PC-3 (cell line): Measurements from ENCODE around the gene AGAP1. TPM values are rescaled to one million over a fixed set of nuclear protein-coding genes. Genes with fewer than 3 reads are reported as not detected.

Experiments used
- ATAC-seq: fragments of 200-7000 bp; cut with Tn5 transposase; 2 replicates; pipeline ENCODE4 v1.9.1; 2020; ENCODE audit warnings: mild to moderate bottlenecking, moderate library complexity
- BruUV-seq: library from RNA; stranded (reverse); fragments of 400-500 nt; replicated peaks from 2 replicates; lab custom pipeline; 2021; lab: Mats Ljungman, UMichigan
- CTCF ChIA-PET: fragments of 300-600 bp; sonication (Branson Sonifier 250); formaldehyde crosslinking; loops from one replicate; lab custom pipeline; 2022; ENCODE audit warnings: antibody characterized with exemption; lab: Charles Lee
- POLR2A ChIA-PET: fragments of 300-600 bp; sonication (Branson Sonifier 250); formaldehyde crosslinking; loops from one replicate; lab custom pipeline; 2022; ENCODE audit warnings: antibody characterized with exemption; ENCODE audit not compliant: unreplicated experiment; lab: Charles Lee
- DNase-seq: peaks from one replicate; pipeline ENCODE4 v3.0.0-alpha.2; 2015
- H2AFZ ChIP-seq: fragments of 300-600 bp; sonication (generic); 2 replicates; pipeline ENCODE4 v1.6.0; 2016; ENCODE audit warnings: antibody characterized with exemption, low read length
- H3F3A ChIP-seq: fragments of 300-600 bp; sonication (generic); one replicate; pipeline ENCODE4 v1.6.0; 2017; ENCODE audit warnings: antibody characterized with exemption, low read length, control low read depth, mild to moderate bottlenecking; ENCODE audit not compliant: unreplicated experiment
- H3K27ac ChIP-seq: fragments of 300-600 bp; sonication (generic); 2 replicates; pipeline ENCODE4 v1.5.1; 2016; ENCODE audit warnings: mild to moderate bottlenecking, low read length
- H3K27me3 ChIP-seq: fragments of 300-600 bp; sonication (generic); 2 replicates; pipeline ENCODE4 v1.6.1; 2016; ENCODE audit warnings: low read length, mixed read lengths
- H3K36me3 ChIP-seq: fragments of 300-600 bp; sonication (generic); 2 replicates; pipeline ENCODE4 v1.6.1; 2016; ENCODE audit warnings: low read depth, mixed run types, low read length, mixed read lengths
- H3K4me1 ChIP-seq: fragments of 300-600 bp; sonication (generic); 2 replicates; pipeline ENCODE4 v1.5.1; 2016; ENCODE audit warnings: low read length; ENCODE audit not compliant: insufficient read depth
- H3K4me2 ChIP-seq: fragments of 300-600 bp; sonication (generic); 2 replicates; pipeline ENCODE4 v1.6.0; 2016; ENCODE audit warnings: low read length
- H3K4me3 ChIP-seq: fragments of 300-600 bp; sonication (generic); 2 replicates; pipeline ENCODE4 v1.5.1; 2016; ENCODE audit warnings: mild to moderate bottlenecking, low read length, mixed read lengths
- H3K79me2 ChIP-seq: fragments of 300-600 bp; sonication (generic); 2 replicates; pipeline ENCODE4 v1.6.1; 2017; ENCODE audit warnings: low read length, mixed read lengths
- H3K9ac ChIP-seq: fragments of 300-600 bp; sonication (generic); 2 replicates; pipeline ENCODE4 v1.6.0; 2016; ENCODE audit warnings: mild to moderate bottlenecking, low read length
- H3K9me2 ChIP-seq: fragments of 300-600 bp; sonication (generic); replicated peaks from 2 replicates; pipeline ENCODE4 v1.6.1; 2016; ENCODE audit warnings: mixed run types, low read length, mixed read lengths
- H3K9me3 ChIP-seq: fragments of 300-600 bp; sonication (generic); 2 replicates; pipeline ENCODE4 v1.6.1; 2016; ENCODE audit warnings: low read length, mixed read lengths
- H4K20me1 ChIP-seq: fragments of 300-600 bp; sonication (generic); 2 replicates; pipeline ENCODE4 v1.6.1; 2016; ENCODE audit warnings: low read length, mixed read lengths
- EZH2 ChIP-seq: fragments of 300-600 bp; sonication (generic); IDR thresholded peaks from one replicate; pipeline ENCODE4 v1.6.1; 2017; ENCODE audit warnings: antibody characterized with exemption, mild to moderate bottlenecking, low read length; ENCODE audit not compliant: unreplicated experiment
- EZH2phosphoT487 ChIP-seq: fragments of 300-600 bp; sonication (generic); IDR thresholded peaks from 2 replicates; pipeline ENCODE4 v1.6.1; 2018; ENCODE audit warnings: mild to moderate bottlenecking, antibody characterized with exemption, low read length, borderline replicate concordance
- intact Hi-C: fragments of 100-400 bp; cut with micrococcal nuclease; formaldehyde crosslinking; loops from 2 replicates; pipeline ENCODE4 v1.9.0; 2023
- total RNA-seq: library from RNA; depleted of rRNA; stranded (reverse); fragments of >200 nt; gene quantifications from 2 replicates; pipeline ENCODE4 v1.2.3, GENCODE V29; 2014
- TF ChIP-seq, protein P1 (sequence below): fragments of 300-600 bp; sonication (generic); conservative IDR thresholded peaks from 2 replicates; pipeline ENCODE4 v1.5.1; 2017; ENCODE audit warnings: antibody characterized with exemption, low read depth, mild to moderate bottlenecking, low read length

Gene AGAP1
- total RNA-seq, 1 experiment from 2014 or later, result 31.0 TPM

DNA sequence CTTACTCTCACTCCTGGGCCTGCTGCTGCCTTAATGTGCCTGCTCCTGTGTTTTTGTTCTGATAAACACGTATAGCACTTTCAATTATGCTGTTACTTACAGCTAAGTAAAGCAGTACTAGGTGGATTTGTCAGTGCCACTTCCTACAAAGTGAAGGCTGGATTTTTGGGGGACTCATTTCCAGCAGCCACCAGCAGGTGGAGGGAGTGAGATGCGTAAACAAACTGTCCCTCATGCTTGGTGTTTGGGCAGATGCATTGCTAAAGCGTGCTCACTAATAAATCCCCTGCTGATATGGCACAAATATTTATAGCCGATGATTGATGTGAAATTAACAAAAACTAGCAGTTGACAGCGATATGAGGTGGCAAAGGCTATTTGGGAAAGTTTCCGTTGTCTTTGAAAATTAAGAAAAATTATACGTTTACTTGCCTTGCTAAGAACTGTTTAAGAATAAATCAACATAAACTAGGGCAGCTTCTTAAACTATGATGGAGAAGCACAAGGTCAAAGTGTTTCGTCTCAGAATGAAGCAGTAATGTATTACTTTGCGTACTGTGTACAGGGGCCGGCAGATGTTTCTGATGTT lies 101.7 kb downstream of the AGAP1 start:
- peak; percentile 66 for ATAC-seq
- no TSS peak for BruUV-seq
- no peaks in the 10 kb centered on the region for H3K36me3 ChIP-seq
- H3F3A ChIP-seq, result no peaks in the 10 kb centered on the region
- no peaks in the 10 kb centered on the region for H3K27me3 ChIP-seq
- H3K4me2 ChIP-seq, result no peak overlapping the region
- no peak overlapping the region for H3K4me3 ChIP-seq
- TF ChIP-seq EZH2phosphoT487 (no peak), EZH2 (no peak)
- TF ChIP-seq, protein P1, sequence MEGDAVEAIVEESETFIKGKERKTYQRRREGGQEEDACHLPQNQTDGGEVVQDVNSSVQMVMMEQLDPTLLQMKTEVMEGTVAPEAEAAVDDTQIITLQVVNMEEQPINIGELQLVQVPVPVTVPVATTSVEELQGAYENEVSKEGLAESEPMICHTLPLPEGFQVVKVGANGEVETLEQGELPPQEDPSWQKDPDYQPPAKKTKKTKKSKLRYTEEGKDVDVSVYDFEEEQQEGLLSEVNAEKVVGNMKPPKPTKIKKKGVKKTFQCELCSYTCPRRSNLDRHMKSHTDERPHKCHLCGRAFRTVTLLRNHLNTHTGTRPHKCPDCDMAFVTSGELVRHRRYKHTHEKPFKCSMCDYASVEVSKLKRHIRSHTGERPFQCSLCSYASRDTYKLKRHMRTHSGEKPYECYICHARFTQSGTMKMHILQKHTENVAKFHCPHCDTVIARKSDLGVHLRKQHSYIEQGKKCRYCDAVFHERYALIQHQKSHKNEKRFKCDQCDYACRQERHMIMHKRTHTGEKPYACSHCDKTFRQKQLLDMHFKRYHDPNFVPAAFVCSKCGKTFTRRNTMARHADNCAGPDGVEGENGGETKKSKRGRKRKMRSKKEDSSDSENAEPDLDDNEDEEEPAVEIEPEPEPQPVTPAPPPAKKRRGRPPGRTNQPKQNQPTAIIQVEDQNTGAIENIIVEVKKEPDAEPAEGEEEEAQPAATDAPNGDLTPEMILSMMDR, result peak; percentile 84
- H4K20me1 ChIP-seq, result no peaks in the 10 kb centered on the region; the same call in 1 of the 2 replicates
- no peaks in the 10 kb centered on the region for H3K9me3 ChIP-seq
- no peak overlapping the region for H3K27ac ChIP-seq
- DNase-seq, result peak; percentile 80
- POLR2A ChIA-PET, result no interaction called here
- H2AFZ ChIP-seq, result no peak overlapping the region
- CTCF ChIA-PET, result interaction anchor here (0.6 to 2.4 kb wide), 5 partner anchors 145 to 497 kb away, joined by 3 to 25 read pairs (median 3); no protein-coding TSS in a partner anchor
- H3K79me2 ChIP-seq, result peaks cover 75% of the 10 kb centered on the region
- H3K4me1 ChIP-seq, result no peaks in the 10 kb centered on the region
- intact Hi-C loops, result loop anchor here (1.0 to 2.0 kb wide), 4 partner anchors 71 to 151 kb away; partner anchors contain the start of gene AGAP1
- no peaks in the 10 kb centered on the region for H3K9me2 ChIP-seq
- H3K9ac ChIP-seq, result no peak overlapping the region

DNA sequence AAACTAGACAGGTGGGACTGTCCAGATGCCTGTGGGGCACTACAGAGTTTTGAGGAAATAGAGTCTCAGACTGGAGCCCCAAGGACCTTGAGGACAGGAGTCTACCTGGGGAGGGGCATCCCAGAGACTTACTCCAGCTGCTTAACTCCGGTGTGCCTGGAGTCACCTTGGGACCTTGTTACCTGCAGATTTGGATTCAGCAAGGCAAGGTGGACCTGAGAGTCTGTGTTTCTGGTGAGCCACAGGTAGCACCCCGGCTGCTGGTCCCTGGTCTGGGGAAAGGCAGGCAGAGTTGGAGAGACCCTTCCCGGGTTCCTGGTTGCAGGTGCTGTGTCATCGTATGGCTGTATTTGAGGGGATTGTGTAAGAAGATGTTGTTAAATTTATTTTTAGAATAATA lies 102.4 kb downstream of the AGAP1 start:
- intact Hi-C loops, result no loop called here
- Histone ChIP-seq H3K79me2 (peaks cover 83% of the 10 kb centered on the region), H2AFZ (no peak overlapping the region), H3K4me1 (no peaks in the 10 kb centered on the region), H3K9ac (no peak overlapping the region), H4K20me1 (no peaks in the 10 kb centered on the region; the same call in 1 of the 2 replicates), H3K4me2 (no peak overlapping the region), H3F3A (no peaks in the 10 kb centered on the region), H3K36me3 (no peaks in the 10 kb centered on the region), H3K27ac (no peak overlapping the region), H3K4me3 (no peak overlapping the region), H3K9me3 (no peaks in the 10 kb centered on the region), H3K27me3 (no peaks in the 10 kb centered on the region), H3K9me2 (no peaks in the 10 kb centered on the region)
- POLR2A ChIA-PET, result no interaction called here
- ATAC-seq (no peak), DNase-seq (no peak)
- no TSS peak for BruUV-seq
- CTCF ChIA-PET, result interaction anchor here (2.4 kb wide), 1 partner anchor 150 kb away, joined by 25 read pairs; no protein-coding TSS in a partner anchor
- TF ChIP-seq EZH2 (no peak), EZH2phosphoT487 (no peak)
- TF ChIP-seq, protein P1, result no peak

DNA sequence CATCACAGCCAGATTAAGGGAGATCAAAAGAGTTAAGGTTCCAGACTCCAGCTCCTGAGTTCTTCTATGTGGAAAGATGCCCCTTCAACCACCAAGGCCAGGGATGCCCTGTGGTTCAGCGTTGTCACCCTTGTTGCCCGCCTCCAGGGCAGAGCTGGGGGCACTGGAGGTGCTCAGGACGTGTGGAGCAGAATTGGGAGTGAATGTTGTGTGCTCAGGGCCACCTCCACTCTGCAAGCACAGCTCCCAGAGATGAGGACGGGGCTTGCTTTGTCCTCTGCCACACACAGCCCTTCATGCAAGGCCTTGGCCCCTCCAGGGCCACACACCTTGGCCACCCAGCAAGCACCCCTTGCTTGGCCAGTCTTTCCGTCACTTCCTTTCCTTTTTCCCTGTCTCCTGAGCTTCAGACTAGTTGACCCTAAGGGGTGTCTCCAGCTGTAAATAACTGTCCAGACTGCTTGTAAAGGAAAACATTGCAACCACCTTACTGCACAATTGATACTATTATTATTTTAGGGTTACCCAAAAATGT lies 103.3 kb downstream of the AGAP1 start:
- H3K4me2 ChIP-seq, result no peak overlapping the region
- no peak overlapping the region for H3K27ac ChIP-seq
- no peaks in the 10 kb centered on the region for H3K4me1 ChIP-seq
- ATAC-seq (no peak), DNase-seq (no peak)
- no peaks in the 10 kb centered on the region for H3K9me3 ChIP-seq
- CTCF ChIA-PET, result interaction anchor here (2.4 kb wide), 1 partner anchor 149 kb away, joined by 25 read pairs; no protein-coding TSS in a partner anchor
- H3K9me2 ChIP-seq, result no peaks in the 10 kb centered on the region
- H3F3A ChIP-seq, result no peaks in the 10 kb centered on the region
- H4K20me1 ChIP-seq, result no peaks in the 10 kb centered on the region; the same call in 1 of the 2 replicates
- no peaks in the 10 kb centered on the region for H3K27me3 ChIP-seq
- H2AFZ ChIP-seq, result no peak overlapping the region
- H3K4me3 ChIP-seq, result no peak overlapping the region
- no peak overlapping the region for H3K9ac ChIP-seq
- peaks cover 87% of the 10 kb centered on the region for H3K79me2 ChIP-seq
- TF ChIP-seq, protein P1, result no peak
- TF ChIP-seq EZH2 (no peak), EZH2phosphoT487 (no peak)
- POLR2A ChIA-PET, result no interaction called here
- no TSS peak for BruUV-seq
- intact Hi-C loops, result no loop called here
- no peaks in the 10 kb centered on the region for H3K36me3 ChIP-seq
